ENCODE data around the gene APLP1. TPM values are rescaled to one million over a fixed set of nuclear protein-coding genes. Genes with fewer than 3 reads are reported as not detected.

Gene APLP1
- total and polyA plus RNA-seq, 4 donors: 0.08 to 0.51 (median 0.16) TPM; not detected in 1

- TF ChIP-seq RXRA (IDR thresholded peaks at IDR 0.05) (no peak), REST (IDR thresholded peaks at IDR 0.05) (no peak), FOXA2 (IDR thresholded peaks at IDR 0.05) (no peak), RAD21 (IDR thresholded peaks at IDR 0.05) (no peak), NR2F2 (IDR thresholded peaks at IDR 0.05) (no peak), SP1 (IDR thresholded peaks at IDR 0.05) (no peak), MAX (IDR thresholded peaks at IDR 0.05) (no peak), HNF4G (IDR thresholded peaks at IDR 0.05) (no peak), HNF4A (conservative IDR thresholded peaks at IDR 0.05) (no peak), ATF3 (IDR thresholded peaks at IDR 0.05) (no peak), GABPA (IDR thresholded peaks at IDR 0.05 in 1 of 2, conservative IDR thresholded peaks at IDR 0.05 in 1 of 2) (no peak), ZBTB33 (IDR thresholded peaks at IDR 0.05) (no peak), CTCF (IDR thresholded peaks at IDR 0.05; ENCODE audit: low read depth, low read length, missing input control) (no peak), FOXA1 (IDR thresholded peaks at IDR 0.05) (no peak), TAF1 (conservative IDR thresholded peaks at IDR 0.05) (no peak), YY1 (IDR thresholded peaks at IDR 0.05) (no peak), JUND (IDR thresholded peaks at IDR 0.05) (no peak), EGR1 (IDR thresholded peaks at IDR 0.05; ENCODE audit: low read depth in 2 of 2) (no peak)
- no peak overlapping the region for H3K9ac ChIP-seq (ENCODE audit: low read depth in 1 of 2, low read length in 2 of 2)
- H3K9me3 ChIP-seq (ENCODE audit: control insufficient read depth in 4 of 4, low read length in 3 of 4): no peaks in the 10 kb centered on the region
- peaks cover 0 to 4% (median 0%) of the 10 kb centered on the region in 4 donors for H3K4me1 ChIP-seq (ENCODE audit: control insufficient read depth in 4 of 4, insufficient read depth in 4 of 4, low read length in 3 of 4)
- DNase-seq (ENCODE audit: low spot score): no peak
- H3K4me3 ChIP-seq (ENCODE audit: low read depth in 1 of 3, low read length in 3 of 3): no peak overlapping the region
- no peaks in the 10 kb centered on the region for H3K36me3 ChIP-seq (ENCODE audit: control insufficient read depth in 4 of 4, insufficient read depth in 3 of 4, low read depth in 1 of 4, low read length in 3 of 4)
- H3K27me3 ChIP-seq (ENCODE audit: control insufficient read depth in 4 of 4, insufficient read depth in 4 of 4, low read length in 3 of 4): no peaks in the 10 kb centered on the region
- peak overlapping the region; percentile 63 to 78 for H3K27ac ChIP-seq (ENCODE audit: low read depth in 1 of 2, low read length in 2 of 2)
- 86% methylated on average over 6 of the region's 6 CpGs for WGBS
Measured at GRCh38 chr19:35905178-35905727, 36.9 kb downstream of the APLP1 start.

All from liver (tissue), 9 donors.